Endodermal cell (in vitro differentiated cells): Measurements from ENCODE around the gene LCAT. TPM values are rescaled to one million over a fixed set of nuclear protein-coding genes. Genes with fewer than 3 reads are reported as not detected.

Experiments
- DNase-seq: peaks from one replicate; pipeline ENCODE4 v3.0.0-alpha.2; 2017
- H3K27ac ChIP-seq: 2 replicates; pipeline ENCODE4 v1.5.1; 2013; ENCODE audit warnings: mild to moderate bottlenecking, low read depth, low read length, moderate library complexity
- H3K27me3 ChIP-seq: 2 replicates; pipeline ENCODE4 v1.6.1; 2013; ENCODE audit warnings: mild to moderate bottlenecking, low read length, moderate library complexity; ENCODE audit not compliant: insufficient read depth, control insufficient read depth, poor library complexity, severe bottlenecking
- H3K36me3 ChIP-seq: 2 replicates; pipeline ENCODE4 v1.7.0; 2013; ENCODE audit warnings: mild to moderate bottlenecking, low read length, moderate library complexity; ENCODE audit not compliant: control insufficient read depth, insufficient read depth
- H3K4me1 ChIP-seq: one replicate; pipeline ENCODE4 v1.7.0; 2013; ENCODE audit warnings: low read length; ENCODE audit not compliant: control insufficient read depth, insufficient read depth
- H3K4me3 ChIP-seq: 2 replicates; pipeline ENCODE4 v1.5.1; 2013; ENCODE audit warnings: mild to moderate bottlenecking, low read length, moderate library complexity
- H3K9ac ChIP-seq: 2 replicates; pipeline ENCODE4 v1.6.1; 2013; ENCODE audit warnings: mild to moderate bottlenecking, low read length, moderate library complexity; ENCODE audit not compliant: poor library complexity, severe bottlenecking; ENCODE audit errors: extremely low read depth
- H3K9me3 ChIP-seq: 2 replicates; pipeline ENCODE4 v1.6.1; 2013; ENCODE audit warnings: mild to moderate bottlenecking, low read length, moderate library complexity; ENCODE audit not compliant: control insufficient read depth
- H3K27ac Mint-ChIP-seq: 2 replicates; pipeline ENCODE4 v1.8.0; 2020; ENCODE audit warnings: mixed read lengths
- H3K27me3 Mint-ChIP-seq: 2 replicates; pipeline ENCODE4 v1.8.0; 2021; ENCODE audit warnings: mild to moderate bottlenecking, mixed read lengths; ENCODE audit not compliant: insufficient read depth
- H3K36me3 Mint-ChIP-seq: 2 replicates; pipeline ENCODE4 v1.8.0; 2020; ENCODE audit warnings: low read depth, mixed read lengths
- H3K4me1 Mint-ChIP-seq: 2 replicates; pipeline ENCODE4 v1.8.0; 2020; ENCODE audit warnings: mixed read lengths
- H3K4me3 Mint-ChIP-seq: 2 replicates; pipeline ENCODE4 v1.8.0; 2020; ENCODE audit warnings: mild to moderate bottlenecking, moderate library complexity, mixed read lengths
- H3K9me3 Mint-ChIP-seq: 2 replicates; pipeline ENCODE4 v1.8.0; 2020; ENCODE audit warnings: mild to moderate bottlenecking, mixed read lengths
- CTCF ChIP-seq: fragments of 200-600 bp; sonication (generic); conservative IDR thresholded peaks from 2 replicates; pipeline ENCODE4 v1.5.0; 2021; ENCODE audit warnings: antibody characterized with exemption, mild to moderate bottlenecking
- WGBS, 2 experiments: methylation state at CpG; one replicate each; pipeline versions ENCODE4 v1.1.5 to v1.1.7; 2013; ENCODE audit warnings: missing lambda C conversion rate in 2 of 2, mixed read lengths in 1 of 2; ENCODE audit not compliant: insufficient coverage in 1 of 2, insufficient read length in 1 of 2; 5-methylcytosine and 5-hydroxymethylcytosine counted together
- total RNA-seq, 2 donors: library from RNA; stranded (reverse); fragmentation: NEBNext Ultra II Directional in 1 of 2; extraction: Animal tissue kit (Norgen Biotek cat#: 25700) in 1 of 2; gene quantifications; 2 replicates in 1 of 2; 3 replicates in 1 of 2; pipeline ENCODE4 v1.2.1, GENCODE V29; 2021

LCAT gene
- total RNA-seq, 2 donors from 2014 or later: 8.4 to 14.3 TPM

GRCh38 chr16:67919622-67920221, 24.2 kb downstream of the LCAT start:
- Mint-ChIP-seq H3K9me3 (no peaks in the 10 kb centered on the region), H3K4me1 (peaks cover 29% of the 10 kb centered on the region), H3K36me3 (peaks cover 19% of the 10 kb centered on the region), H3K27ac (peak overlapping the region; percentile 70), H3K27me3 (no peaks in the 10 kb centered on the region), H3K4me3 (no peak overlapping the region)
- no peaks in the 10 kb centered on the region for H3K27me3 ChIP-seq
- H3K9me3 ChIP-seq: no peaks in the 10 kb centered on the region
- DNase-seq: no peak
- peak; percentile 32 for TF ChIP-seq CTCF
- no peak overlapping the region for H3K27ac ChIP-seq
- H3K4me3 ChIP-seq: no peak overlapping the region
- WGBS, 2 experiments: 98 to 100% methylated on average over 4 to 6 of the region's 6 CpGs
- H3K36me3 ChIP-seq: peaks cover 18% of the 10 kb centered on the region
- H3K9ac ChIP-seq: no peak overlapping the region
- H3K4me1 ChIP-seq: peaks cover 3% of the 10 kb centered on the region

- no peak for TF ChIP-seq CTCF
- Mint-ChIP-seq H3K9me3 (no peaks in the 10 kb centered on the region), H3K4me3 (no peak overlapping the region), H3K4me1 (peaks cover 38% of the 10 kb centered on the region), H3K27ac (peak overlapping the region; percentile 36), H3K27me3 (no peaks in the 10 kb centered on the region), H3K36me3 (peaks cover 21% of the 10 kb centered on the region)
- Histone ChIP-seq H3K36me3 (peaks cover 18% of the 10 kb centered on the region), H3K9me3 (no peaks in the 10 kb centered on the region), H3K9ac (no peak overlapping the region), H3K27me3 (no peaks in the 10 kb centered on the region), H3K4me1 (peaks cover 4% of the 10 kb centered on the region), H3K4me3 (no peak overlapping the region), H3K27ac (no peak overlapping the region)
- WGBS, 2 experiments: 88 to 93% methylated on average over 3 to 4 of the region's 4 CpGs
- no peak for DNase-seq
These were observed 26.1 kb downstream of the LCAT start for GRCh38 chr16:67917852-67918236.

- no peak for DNase-seq
- Histone ChIP-seq H3K27ac (no peak overlapping the region), H3K9me3 (no peaks in the 10 kb centered on the region), H3K36me3 (peaks cover 19% of the 10 kb centered on the region), H3K4me3 (no peak overlapping the region), H3K9ac (no peak overlapping the region), H3K4me1 (peaks cover 4% of the 10 kb centered on the region), H3K27me3 (no peaks in the 10 kb centered on the region)
- Mint-ChIP-seq H3K27ac (peak overlapping the region; percentile 36), H3K4me1 (peaks cover 35% of the 10 kb centered on the region), H3K36me3 (peaks cover 23% of the 10 kb centered on the region), H3K4me3 (no peak overlapping the region), H3K27me3 (no peaks in the 10 kb centered on the region), H3K9me3 (no peaks in the 10 kb centered on the region)
- no peak for TF ChIP-seq CTCF
- WGBS, 2 experiments: 89 to 90% methylated on average over 4 to 6 of the region's 6 CpGs
These were observed 26.6 kb downstream of the LCAT start for GRCh38 chr16:67917140-67917851.
